HUES64 (cell line): ENCODE data around the gene SLC4A3.

Experiments used
- H3K27ac ChIP-seq: 2 replicates; pipeline ENCODE4 v1.7.0; 2013; ENCODE audit warnings: low read depth, low read length, inconsistent platforms
- H3K27me3 ChIP-seq: 2 replicates; pipeline ENCODE4 v1.6.1; 2013; ENCODE audit warnings: mild to moderate bottlenecking, low read length; ENCODE audit not compliant: insufficient read depth
- H3K36me3 ChIP-seq: 2 replicates; pipeline ENCODE4 v1.6.1; 2013; ENCODE audit warnings: mild to moderate bottlenecking, low read length; ENCODE audit not compliant: insufficient read depth
- H3K4me1 ChIP-seq: 2 replicates; pipeline ENCODE4 v1.6.1; 2013; ENCODE audit warnings: mild to moderate bottlenecking, low read length, moderate library complexity; ENCODE audit not compliant: insufficient read depth
- H3K4me3 ChIP-seq: 2 replicates; pipeline ENCODE4 v1.5.1; 2013; ENCODE audit warnings: mild to moderate bottlenecking, low read length, moderate library complexity
- H3K9ac ChIP-seq: 2 replicates; pipeline ENCODE4 v1.6.1; 2013; ENCODE audit warnings: mild to moderate bottlenecking, low read depth, low read length
- H3K9me3 ChIP-seq: 2 replicates; pipeline ENCODE4 v1.6.1; 2013; ENCODE audit warnings: low read depth, low read length; ENCODE audit not compliant: insufficient read depth
- WGBS: fragments of 150-250, 120-280 bp; methylation state at CpG from one replicate; pipeline ENCODE4 v1.1.7; 2013; ENCODE audit warnings: missing lambda C conversion rate; 5-methylcytosine and 5-hydroxymethylcytosine counted together

Gene SLC4A3

GRCh38 chr2:219614076-219614860 is 13.2 kb upstream of the SLC4A3 start:
- 94% methylated on average over 11 of the region's 11 CpGs for WGBS
- H3K27ac ChIP-seq: no peak overlapping the region
- no peaks in the 10 kb centered on the region for H3K27me3 ChIP-seq
- no peak overlapping the region for H3K4me3 ChIP-seq
- H3K36me3 ChIP-seq: peaks cover 20% of the 10 kb centered on the region
- H3K9me3 ChIP-seq: no peaks in the 10 kb centered on the region
- H3K4me1 ChIP-seq: no peaks in the 10 kb centered on the region
- H3K9ac ChIP-seq: no peak overlapping the region

GRCh38 chr2:219615036-219615435 is 12.4 kb upstream of the SLC4A3 start:
- no peak overlapping the region for H3K9ac ChIP-seq
- no peaks in the 10 kb centered on the region for H3K27me3 ChIP-seq
- H3K4me1 ChIP-seq: no peaks in the 10 kb centered on the region
- peaks cover 20% of the 10 kb centered on the region for H3K36me3 ChIP-seq
- no peaks in the 10 kb centered on the region for H3K9me3 ChIP-seq
- 92% methylated on average over 11 of the region's 11 CpGs for WGBS
- no peak overlapping the region for H3K4me3 ChIP-seq
- H3K27ac ChIP-seq: no peak overlapping the region

GRCh38 chr2:219615894-219616293 is 11.5 kb upstream of the SLC4A3 start:
- Histone ChIP-seq H3K36me3 (peaks cover 20% of the 10 kb centered on the region), H3K4me1 (no peaks in the 10 kb centered on the region), H3K27me3 (no peaks in the 10 kb centered on the region), H3K9me3 (no peaks in the 10 kb centered on the region), H3K4me3 (no peak overlapping the region), H3K27ac (no peak overlapping the region), H3K9ac (no peak overlapping the region)
- 87% methylated on average over 12 of the region's 12 CpGs for WGBS

GRCh38 chr2:219616550-219616949 is 10.9 kb upstream of the SLC4A3 start:
- H3K27me3 ChIP-seq: no peaks in the 10 kb centered on the region
- H3K4me3 ChIP-seq: no peak overlapping the region
- peaks cover 17% of the 10 kb centered on the region for H3K36me3 ChIP-seq
- H3K9ac ChIP-seq: no peak overlapping the region
- H3K27ac ChIP-seq: no peak overlapping the region
- H3K4me1 ChIP-seq: no peaks in the 10 kb centered on the region
- no peaks in the 10 kb centered on the region for H3K9me3 ChIP-seq
- WGBS: 90% methylated on average over 4 of the region's 4 CpGs

- no peak overlapping the region for H3K4me3 ChIP-seq
- H3K9ac ChIP-seq: no peak overlapping the region
- no peaks in the 10 kb centered on the region for H3K27me3 ChIP-seq
- H3K4me1 ChIP-seq: no peaks in the 10 kb centered on the region
- 83% methylated on average over 3 of the region's 3 CpGs for WGBS
- no peak overlapping the region for H3K27ac ChIP-seq
- H3K9me3 ChIP-seq: no peaks in the 10 kb centered on the region
- peaks cover 12% of the 10 kb centered on the region for H3K36me3 ChIP-seq
These were observed 8.7 kb upstream of the SLC4A3 start for GRCh38 chr2:219618733-219619122.

GRCh38 chr2:219619235-219619634 is 8.2 kb upstream of the SLC4A3 start:
- Histone ChIP-seq H3K27me3 (no peaks in the 10 kb centered on the region), H3K9me3 (no peaks in the 10 kb centered on the region), H3K27ac (no peak overlapping the region), H3K4me3 (no peak overlapping the region), H3K9ac (no peak overlapping the region), H3K4me1 (no peaks in the 10 kb centered on the region), H3K36me3 (peaks cover 11% of the 10 kb centered on the region)
- 57% methylated on average over 3 of the region's 4 CpGs for WGBS

- H3K4me1 ChIP-seq: no peaks in the 10 kb centered on the region
These were observed 6.9 kb upstream of the SLC4A3 start for GRCh38 chr2:219620546-219620945.

GRCh38 chr2:219621935-219622334 is 5.5 kb upstream of the SLC4A3 start:
- Histone ChIP-seq H3K27me3 (peaks cover 8% of the 10 kb centered on the region), H3K9me3 (no peaks in the 10 kb centered on the region), H3K36me3 (no peaks in the 10 kb centered on the region), H3K4me1 (0 out of 2 replicates have a peak, but pooled peaks cover 2% of the 10 kb centered on the region), H3K4me3 (no peak overlapping the region), H3K27ac (no peak overlapping the region), H3K9ac (no peak overlapping the region)
- 87% methylated on average over 4 of the region's 4 CpGs for WGBS

More at GRCh38 chr2:219620546-219620945, 6.9 kb upstream of the SLC4A3 start:
- Histone ChIP-seq H3K27ac (no peak overlapping the region), H3K9me3 (no peaks in the 10 kb centered on the region), H3K9ac (no peak overlapping the region), H3K36me3 (peaks cover 7% of the 10 kb centered on the region; the same call in 1 of the 2 replicates), H3K27me3 (no peaks in the 10 kb centered on the region), H3K4me3 (no peak overlapping the region)
- 91% methylated on average over 5 of the region's 6 CpGs for WGBS

GRCh38 chr2:219622472-219622871 is 5.0 kb upstream of the SLC4A3 start:
- H3K9me3 ChIP-seq: no peaks in the 10 kb centered on the region
- no peak overlapping the region for H3K9ac ChIP-seq
- no peaks in the 10 kb centered on the region for H3K36me3 ChIP-seq
- H3K4me3 ChIP-seq: no peak overlapping the region
- 0 out of 2 replicates have a peak, but pooled peaks cover 4% of the 10 kb centered on the region for H3K4me1 ChIP-seq
- H3K27ac ChIP-seq: no peak overlapping the region
- WGBS: 100% methylated on average over 1 of the region's 2 CpGs
- H3K27me3 ChIP-seq: peaks cover 12% of the 10 kb centered on the region

GRCh38 chr2:219624565-219624964 is 2.9 kb upstream of the SLC4A3 start:
- Histone ChIP-seq H3K27me3 (peaks cover 12% of the 10 kb centered on the region), H3K9me3 (no peaks in the 10 kb centered on the region), H3K36me3 (no peaks in the 10 kb centered on the region), H3K4me3 (no peak overlapping the region), H3K27ac (no peak overlapping the region), H3K4me1 (0 out of 2 replicates have a peak, but pooled peaks cover 4% of the 10 kb centered on the region), H3K9ac (no peak overlapping the region)
- 83% methylated on average over 6 of the region's 6 CpGs for WGBS

GRCh38 chr2:219625179-219625578 is 2.3 kb upstream of the SLC4A3 start:
- Histone ChIP-seq H3K27me3 (peaks cover 12% of the 10 kb centered on the region), H3K27ac (no peak overlapping the region)

More at GRCh38 chr2:219625179-219625578, 2.3 kb upstream of the SLC4A3 start:
- H3K4me1 ChIP-seq: 0 out of 2 replicates have a peak, but pooled peaks cover 4% of the 10 kb centered on the region
- no peak overlapping the region for H3K9ac ChIP-seq
- H3K4me3 ChIP-seq: no peak overlapping the region
- no peaks in the 10 kb centered on the region for H3K36me3 ChIP-seq
- no peaks in the 10 kb centered on the region for H3K9me3 ChIP-seq
- WGBS: 93% methylated on average over 5 of the region's 5 CpGs
